Immature natural killer cell (primary cell): Measurements from ENCODE around the gene DAB2IP. TPM values are rescaled to one million over a fixed set of nuclear protein-coding genes. Genes with fewer than 3 reads are reported as not detected.

Experiments
- DNase-seq, 3 donors: peaks; one replicate each; pipeline ENCODE4 v3.0.0; 2022; ENCODE audit warnings: mixed read lengths in 1 of 3
- H3K27ac Mint-ChIP-seq, 6 donors: one replicate each; pipeline ENCODE4 v1.8.0; 2020; ENCODE audit warnings: mixed read lengths in 6 of 6, mild to moderate bottlenecking in 5 of 6, inconsistent platforms in 4 of 6, moderate library complexity in 3 of 6
- H3K27me3 Mint-ChIP-seq, 3 donors: one replicate each; pipeline ENCODE4 v1.8.0; 2020 to 2021; ENCODE audit warnings: low read depth in 3 of 3, mild to moderate bottlenecking in 3 of 3, mixed read lengths in 3 of 3, moderate library complexity in 3 of 3, inconsistent platforms in 1 of 3
- H3K36me3 Mint-ChIP-seq, 3 donors: one replicate each; pipeline ENCODE4 v1.8.0; 2020; ENCODE audit warnings: mixed read lengths in 3 of 3, inconsistent platforms in 2 of 3, mild to moderate bottlenecking in 2 of 3
- H3K4me1 Mint-ChIP-seq, 2 donors: one replicate each; pipeline ENCODE4 v1.8.0; 2020; ENCODE audit warnings: inconsistent platforms in 2 of 2, mild to moderate bottlenecking in 2 of 2, mixed read lengths in 2 of 2, moderate library complexity in 1 of 2
- H3K4me3 Mint-ChIP-seq, 5 donors: one replicate each; pipeline ENCODE4 v1.8.0; 2020; ENCODE audit warnings: mild to moderate bottlenecking in 5 of 5, mixed read lengths in 5 of 5, inconsistent platforms in 3 of 5, moderate library complexity in 3 of 5
- H3K9me3 Mint-ChIP-seq, 6 donors: one replicate each; pipeline ENCODE4 v1.8.0; 2020; ENCODE audit warnings: mild to moderate bottlenecking in 6 of 6, mixed read lengths in 6 of 6, inconsistent platforms in 4 of 6, moderate library complexity in 3 of 6
- polyA plus RNA-seq, 3 donors: library from polyadenylated mRNA; unstranded; fragments of 300-500 nt; fragmentation: Illumina TruSeq; gene quantifications; one replicate each; pipeline ENCODE4 v1.2.3, GENCODE V29; 2021

The DAB2IP gene
- polyA plus RNA-seq, 3 donors from 2014 or later = 0.06 to 1.1 TPM; not detected in 1

- peaks cover 0 to 4% (median 3%) of the 10 kb centered on the region in 3 donors for H3K27me3 Mint-ChIP-seq
- H3K4me3 Mint-ChIP-seq = no peak overlapping the region
- H3K9me3 Mint-ChIP-seq = no peaks in the 10 kb centered on the region
- H3K27ac Mint-ChIP-seq = no peak overlapping the region
- H3K4me1 Mint-ChIP-seq = no peaks in the 10 kb centered on the region
- no peak for DNase-seq
- H3K36me3 Mint-ChIP-seq = no peaks in the 10 kb centered on the region
Observed at GRCh38 chr9:121817476-121817875, 166.0 kb downstream of the DAB2IP start.

- H3K27me3 Mint-ChIP-seq = peaks cover 0 to 4% (median 3%) of the 10 kb centered on the region in 3 donors
- no peak for DNase-seq
- H3K9me3 Mint-ChIP-seq = no peaks in the 10 kb centered on the region
- H3K4me1 Mint-ChIP-seq = no peaks in the 10 kb centered on the region
- no peak overlapping the region for H3K27ac Mint-ChIP-seq
- no peak overlapping the region for H3K4me3 Mint-ChIP-seq
- no peaks in the 10 kb centered on the region for H3K36me3 Mint-ChIP-seq
Observed at GRCh38 chr9:121818016-121818661, 166.7 kb downstream of the DAB2IP start.

- no peak overlapping the region for H3K4me3 Mint-ChIP-seq
- H3K4me1 Mint-ChIP-seq = no peaks in the 10 kb centered on the region
- H3K9me3 Mint-ChIP-seq = no peaks in the 10 kb centered on the region
- DNase-seq = no peak
- H3K27me3 Mint-ChIP-seq = peaks cover 0 to 4% (median 4%) of the 10 kb centered on the region in 3 donors
- no peaks in the 10 kb centered on the region for H3K36me3 Mint-ChIP-seq
- no peak overlapping the region for H3K27ac Mint-ChIP-seq
Observed at GRCh38 chr9:121818841-121819427, 167.5 kb downstream of the DAB2IP start.

GRCh38 chr9:121819428-121820231, 168.2 kb downstream of the DAB2IP start:
- no peaks in the 10 kb centered on the region for H3K9me3 Mint-ChIP-seq

GRCh38 chr9:121820286-121821005, 169.0 kb downstream of the DAB2IP start:
- Mint-ChIP-seq H3K4me3 (no peak overlapping the region), H3K36me3 (no peaks in the 10 kb centered on the region), H3K9me3 (no peaks in the 10 kb centered on the region), H3K4me1 (no peaks in the 10 kb centered on the region), H3K27ac (no peak overlapping the region), H3K27me3 (peaks cover 0 to 4% (median 1%) of the 10 kb centered on the region in 3 donors)
- DNase-seq = no peak

More at GRCh38 chr9:121819428-121820231, 168.2 kb downstream of the DAB2IP start:
- no peak for DNase-seq
- no peak overlapping the region for H3K4me3 Mint-ChIP-seq
- H3K27me3 Mint-ChIP-seq = peaks cover 0 to 4% (median 4%) of the 10 kb centered on the region in 3 donors
- H3K4me1 Mint-ChIP-seq = no peaks in the 10 kb centered on the region
- H3K27ac Mint-ChIP-seq = no peak overlapping the region
- H3K36me3 Mint-ChIP-seq = no peaks in the 10 kb centered on the region

GRCh38 chr9:121821326-121821725, 169.9 kb downstream of the DAB2IP start:
- Mint-ChIP-seq H3K4me1 (no peaks in the 10 kb centered on the region), H3K36me3 (no peaks in the 10 kb centered on the region), H3K27ac (no peak overlapping the region), H3K4me3 (no peak overlapping the region), H3K9me3 (no peaks in the 10 kb centered on the region), H3K27me3 (peaks cover 0 to 4% (median 0%) of the 10 kb centered on the region in 3 donors)
- no peak for DNase-seq

GRCh38 chr9:121822093-121823085, 171.0 kb downstream of the DAB2IP start:
- Mint-ChIP-seq H3K36me3 (no peaks in the 10 kb centered on the region), H3K9me3 (no peaks in the 10 kb centered on the region), H3K4me3 (no peak overlapping the region), H3K4me1 (no peaks in the 10 kb centered on the region), H3K27ac (no peak overlapping the region), H3K27me3 (peaks cover 0 to 3% (median 0%) of the 10 kb centered on the region in 3 donors)
- DNase-seq = no peak

- no peak overlapping the region for H3K4me3 Mint-ChIP-seq
Observed at GRCh38 chr9:121823451-121824169, 172.2 kb downstream of the DAB2IP start.

GRCh38 chr9:121824651-121825030, 173.2 kb downstream of the DAB2IP start:
- Mint-ChIP-seq H3K27me3 (peaks cover 0 to 1% (median 0%) of the 10 kb centered on the region in 3 donors), H3K27ac (no peak overlapping the region), H3K4me1 (no peaks in the 10 kb centered on the region), H3K36me3 (no peaks in the 10 kb centered on the region), H3K9me3 (no peaks in the 10 kb centered on the region), H3K4me3 (no peak overlapping the region)
- no peak for DNase-seq

More at GRCh38 chr9:121823451-121824169, 172.2 kb downstream of the DAB2IP start:
- H3K36me3 Mint-ChIP-seq = no peaks in the 10 kb centered on the region
- H3K4me1 Mint-ChIP-seq = no peaks in the 10 kb centered on the region
- H3K27me3 Mint-ChIP-seq = peaks cover 0 to 1% (median 0%) of the 10 kb centered on the region in 3 donors
- H3K27ac Mint-ChIP-seq = no peak overlapping the region
- no peaks in the 10 kb centered on the region for H3K9me3 Mint-ChIP-seq
- no peak for DNase-seq

- no peak overlapping the region for H3K4me3 Mint-ChIP-seq
- no peaks in the 10 kb centered on the region for H3K4me1 Mint-ChIP-seq
- peaks cover 0 to 1% (median 0%) of the 10 kb centered on the region in 3 donors for H3K27me3 Mint-ChIP-seq
- DNase-seq = no peak
- no peak overlapping the region for H3K27ac Mint-ChIP-seq
- no peaks in the 10 kb centered on the region for H3K36me3 Mint-ChIP-seq
- no peaks in the 10 kb centered on the region for H3K9me3 Mint-ChIP-seq
Observed at GRCh38 chr9:121825031-121825691, 173.7 kb downstream of the DAB2IP start.

- DNase-seq = no peak
- Mint-ChIP-seq H3K9me3 (no peaks in the 10 kb centered on the region), H3K36me3 (no peaks in the 10 kb centered on the region), H3K27me3 (peaks cover 0 to 1% (median 0%) of the 10 kb centered on the region in 3 donors), H3K4me1 (no peaks in the 10 kb centered on the region), H3K4me3 (no peak overlapping the region), H3K27ac (no peak overlapping the region)
Observed at GRCh38 chr9:121826711-121827110, 175.3 kb downstream of the DAB2IP start.
